OCI-LY1 (cell line): Measurements from ENCODE around the gene IFI27L1.

Experiments used
- H2AFZ ChIP-seq: fragments of 200-600 bp; sonication (generic), shearing (Covaris generic); 2 replicates; pipeline ENCODE4 v1.6.0; 2014; ENCODE audit warnings: antibody characterized with exemption, mild to moderate bottlenecking, low read length
- H3F3A ChIP-seq: fragments of 200-600 bp; sonication (generic), shearing (Covaris generic); 2 replicates; pipeline ENCODE4 v1.6.0; 2014; ENCODE audit warnings: mild to moderate bottlenecking, antibody characterized with exemption, low read length, moderate library complexity; ENCODE audit not compliant: insufficient read depth
- H3K27ac ChIP-seq: fragments of 200-600 bp; sonication (generic); 2 replicates; pipeline ENCODE4 v1.5.1; 2014; ENCODE audit warnings: low read length, mixed run types, mild to moderate bottlenecking, low read depth; ENCODE audit not compliant: poor library complexity, severe bottlenecking
- H3K27me3 ChIP-seq: fragments of 200-600 bp; sonication (generic); 2 replicates; pipeline ENCODE4 v1.6.0; 2014; ENCODE audit warnings: antibody characterized with exemption, mild to moderate bottlenecking, low read length, moderate library complexity; ENCODE audit not compliant: insufficient read depth
- H3K36me3 ChIP-seq: fragments of 200-600 bp; sonication (generic); 2 replicates; pipeline ENCODE4 v1.6.1; 2014; ENCODE audit warnings: mild to moderate bottlenecking, antibody characterized with exemption, low read length, moderate library complexity, mixed read lengths; ENCODE audit not compliant: insufficient read depth
- H3K4me1 ChIP-seq: fragments of 200-600 bp; sonication (generic); 2 replicates; pipeline ENCODE4 v1.5.1; 2014; ENCODE audit warnings: mild to moderate bottlenecking, low read length, moderate library complexity; ENCODE audit not compliant: insufficient read depth, severe bottlenecking
- H3K4me2 ChIP-seq: fragments of 200-600 bp; sonication (generic), shearing (Covaris generic); 2 replicates; pipeline ENCODE4 v1.6.1; 2014; ENCODE audit warnings: low read length
- H3K4me3 ChIP-seq: fragments of 200-600 bp; sonication (generic); 2 replicates; pipeline ENCODE4 v1.5.1; 2014; ENCODE audit warnings: low read length, low read depth, mild to moderate bottlenecking, mixed read lengths; ENCODE audit not compliant: poor library complexity, severe bottlenecking
- H3K79me2 ChIP-seq: fragments of 200-600 bp; shearing (Covaris generic); 2 replicates; pipeline ENCODE4 v1.6.1; 2016; ENCODE audit warnings: mixed run types, low read length, mixed read lengths; ENCODE audit not compliant: insufficient read depth
- H3K9ac ChIP-seq: fragments of 200-600 bp; sonication (generic), shearing (Covaris generic); 2 replicates; pipeline ENCODE4 v1.6.1; 2014; ENCODE audit warnings: mild to moderate bottlenecking, low read length, mixed read lengths
- H3K9me2 ChIP-seq: fragments of 200-600 bp; sonication (generic), shearing (Covaris generic); 2 replicates; pipeline ENCODE4 v1.6.1; 2014; ENCODE audit warnings: low read depth, mild to moderate bottlenecking, low read length, mixed read lengths
- H3K9me3 ChIP-seq: fragments of 200-600 bp; shearing (Covaris generic); 2 replicates; pipeline ENCODE4 v1.6.1; 2014; ENCODE audit warnings: low read length, mixed read lengths
- H4K20me1 ChIP-seq: fragments of 200-600 bp; sonication (generic), shearing (Covaris generic); 2 replicates; pipeline ENCODE4 v1.6.0; 2016; ENCODE audit warnings: mild to moderate bottlenecking, low read length; ENCODE audit not compliant: insufficient read depth
- EZH2 ChIP-seq: fragments of 200-600 bp; sonication (generic), shearing (Covaris generic); IDR thresholded peaks from 2 replicates; pipeline ENCODE4 v1.8.0; 2017; ENCODE audit warnings: borderline replicate concordance, mixed run types, mild to moderate bottlenecking, antibody characterized with exemption, low read length, moderate library complexity, mixed read lengths
- TF ChIP-seq, protein P1 (sequence below): fragments of 200-600 bp; sonication (generic), shearing (Covaris generic); IDR thresholded peaks from 2 replicates; pipeline ENCODE4 v1.5.1; 2017; ENCODE audit warnings: mild to moderate bottlenecking, antibody characterized with exemption, low read length, moderate library complexity, mixed read lengths

Gene IFI27L1

DNA sequence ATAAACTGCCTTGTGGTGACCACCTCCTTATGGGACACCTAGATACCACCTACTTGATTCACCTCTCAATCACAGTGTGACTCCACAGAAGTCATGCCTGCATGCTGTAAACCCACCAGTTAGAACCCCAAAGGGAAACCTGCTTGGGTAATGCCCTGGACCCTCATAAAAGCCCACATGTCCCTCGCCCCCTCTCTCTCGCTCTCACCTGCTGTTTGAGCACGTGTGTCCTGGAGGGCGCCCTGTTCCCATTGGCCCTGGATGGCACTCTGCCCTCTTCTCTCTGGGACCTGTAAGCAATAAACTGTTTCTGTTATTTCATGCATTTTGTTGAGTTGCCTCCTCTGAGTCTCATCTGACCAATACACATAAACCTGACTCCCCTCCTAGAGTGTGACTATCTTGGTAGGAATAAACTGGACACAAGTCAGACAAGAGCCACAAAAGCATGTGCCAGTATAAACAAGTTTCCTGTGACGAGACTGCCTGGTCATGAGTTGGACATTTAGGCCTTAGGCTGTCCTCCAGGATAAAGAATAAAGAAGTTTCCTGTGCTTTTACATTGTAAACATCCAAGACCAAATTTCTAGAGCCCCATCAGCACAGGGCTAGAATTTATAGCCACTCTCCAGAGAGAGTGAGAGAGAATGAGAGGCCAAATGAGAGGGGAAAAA, 39.7 kb downstream of the IFI27L1 start:
- no peak overlapping the region for H2AFZ ChIP-seq
- H3K9me3 ChIP-seq = no peaks in the 10 kb centered on the region
- H3K27ac ChIP-seq = no peak overlapping the region
- H3K79me2 ChIP-seq = no peaks in the 10 kb centered on the region
- H3K4me3 ChIP-seq = no peak overlapping the region
- H3K27me3 ChIP-seq = peaks cover 3% of the 10 kb centered on the region; the same call in 1 of the 2 replicates
- no peaks in the 10 kb centered on the region for H3K9me2 ChIP-seq
- H3K36me3 ChIP-seq = no peaks in the 10 kb centered on the region; the same call in 1 of the 2 replicates
- no peaks in the 10 kb centered on the region for H4K20me1 ChIP-seq
- no peak overlapping the region for H3K4me2 ChIP-seq
- H3K4me1 ChIP-seq = no peaks in the 10 kb centered on the region
- no peaks in the 10 kb centered on the region for H3F3A ChIP-seq
- no peak for TF ChIP-seq EZH2
- TF ChIP-seq, protein P1, sequence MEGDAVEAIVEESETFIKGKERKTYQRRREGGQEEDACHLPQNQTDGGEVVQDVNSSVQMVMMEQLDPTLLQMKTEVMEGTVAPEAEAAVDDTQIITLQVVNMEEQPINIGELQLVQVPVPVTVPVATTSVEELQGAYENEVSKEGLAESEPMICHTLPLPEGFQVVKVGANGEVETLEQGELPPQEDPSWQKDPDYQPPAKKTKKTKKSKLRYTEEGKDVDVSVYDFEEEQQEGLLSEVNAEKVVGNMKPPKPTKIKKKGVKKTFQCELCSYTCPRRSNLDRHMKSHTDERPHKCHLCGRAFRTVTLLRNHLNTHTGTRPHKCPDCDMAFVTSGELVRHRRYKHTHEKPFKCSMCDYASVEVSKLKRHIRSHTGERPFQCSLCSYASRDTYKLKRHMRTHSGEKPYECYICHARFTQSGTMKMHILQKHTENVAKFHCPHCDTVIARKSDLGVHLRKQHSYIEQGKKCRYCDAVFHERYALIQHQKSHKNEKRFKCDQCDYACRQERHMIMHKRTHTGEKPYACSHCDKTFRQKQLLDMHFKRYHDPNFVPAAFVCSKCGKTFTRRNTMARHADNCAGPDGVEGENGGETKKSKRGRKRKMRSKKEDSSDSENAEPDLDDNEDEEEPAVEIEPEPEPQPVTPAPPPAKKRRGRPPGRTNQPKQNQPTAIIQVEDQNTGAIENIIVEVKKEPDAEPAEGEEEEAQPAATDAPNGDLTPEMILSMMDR = no peak
- H3K9ac ChIP-seq = no peak overlapping the region

DNA sequence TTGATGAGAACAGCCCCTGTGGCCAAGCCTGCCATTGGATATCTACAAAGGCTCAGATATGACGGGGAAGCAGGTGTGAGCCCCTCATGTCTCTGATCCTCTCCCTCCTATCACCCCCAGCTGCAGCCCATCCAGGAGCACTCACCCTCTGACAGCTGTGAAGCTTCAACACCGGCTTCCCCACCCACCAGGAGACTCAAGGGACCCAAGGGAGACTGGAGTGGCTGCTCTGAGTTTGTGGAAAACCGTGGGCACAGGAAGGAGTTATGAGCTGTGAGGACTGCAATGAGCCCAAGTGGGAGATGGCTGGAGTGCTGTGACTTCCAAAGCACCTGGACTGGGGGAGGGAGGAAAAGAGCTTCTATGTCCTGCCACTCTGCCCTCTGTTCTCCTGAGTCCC, 40.4 kb downstream of the IFI27L1 start:
- H3K27ac ChIP-seq = no peak overlapping the region
- no peaks in the 10 kb centered on the region for H3K9me2 ChIP-seq
- no peaks in the 10 kb centered on the region for H3F3A ChIP-seq
- no peaks in the 10 kb centered on the region for H3K9me3 ChIP-seq
- H3K4me1 ChIP-seq = no peaks in the 10 kb centered on the region
- H4K20me1 ChIP-seq = no peaks in the 10 kb centered on the region
- H2AFZ ChIP-seq = no peak overlapping the region
- TF ChIP-seq, protein P1 = no peak
- TF ChIP-seq EZH2 = no peak
- no peaks in the 10 kb centered on the region; the same call in 1 of the 2 replicates for H3K36me3 ChIP-seq
- no peak overlapping the region for H3K9ac ChIP-seq
- no peak overlapping the region for H3K4me3 ChIP-seq
- no peaks in the 10 kb centered on the region for H3K79me2 ChIP-seq
- H3K4me2 ChIP-seq = no peak overlapping the region
- peaks cover 3% of the 10 kb centered on the region; the same call in 1 of the 2 replicates for H3K27me3 ChIP-seq

DNA sequence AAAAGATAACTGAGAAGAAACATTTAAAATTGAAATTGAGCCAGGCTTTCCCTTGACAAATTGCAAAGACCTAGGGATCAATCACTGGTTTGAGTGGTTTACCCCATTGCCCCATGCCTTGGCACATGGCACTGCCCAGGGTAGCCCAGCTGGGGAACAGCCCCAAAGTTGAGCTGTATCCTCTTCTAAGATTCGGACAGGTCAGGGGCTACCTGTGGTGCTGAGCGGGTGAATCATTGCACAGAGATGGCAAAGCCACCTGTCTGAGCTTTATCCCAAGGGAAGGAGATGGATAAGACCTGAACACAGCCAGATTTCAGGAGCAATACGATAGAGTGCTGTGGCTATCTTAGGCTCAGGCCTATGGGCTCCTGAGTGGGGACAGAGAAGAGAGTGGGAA, 41.3 kb downstream of the IFI27L1 start:
- H3K4me2 ChIP-seq = no peak overlapping the region

More for the DNA sequence above, 41.3 kb downstream of the IFI27L1 start:
- no peaks in the 10 kb centered on the region; the same call in 1 of the 2 replicates for H3K36me3 ChIP-seq
- H3K9me2 ChIP-seq = no peaks in the 10 kb centered on the region
- no peak overlapping the region for H3K9ac ChIP-seq
- H2AFZ ChIP-seq = no peak overlapping the region
- no peaks in the 10 kb centered on the region for H4K20me1 ChIP-seq
- TF ChIP-seq, protein P1 = no peak
- H3K27ac ChIP-seq = no peak overlapping the region
- H3K79me2 ChIP-seq = no peaks in the 10 kb centered on the region
- no peaks in the 10 kb centered on the region for H3K4me1 ChIP-seq
- no peaks in the 10 kb centered on the region for H3K9me3 ChIP-seq
- H3F3A ChIP-seq = no peaks in the 10 kb centered on the region
- peaks cover 3% of the 10 kb centered on the region; the same call in 1 of the 2 replicates for H3K27me3 ChIP-seq
- H3K4me3 ChIP-seq = no peak overlapping the region
